AG09319 (cell line): ENCODE measurements around the gene SLC30A3.

Experiments
- DNase-seq: peaks from one replicate; pipeline ENCODE4 v3.0.0-alpha.2; 2010; ENCODE audit warnings: low read depth; ENCODE audit errors: extremely low read depth
- CTCF ChIP-seq: IDR thresholded peaks from 2 replicates; pipeline ENCODE4 v1.5.1; 2011; ENCODE audit warnings: low read depth, mild to moderate bottlenecking, inconsistent platforms, low read length, moderate library complexity

SLC30A3 gene

DNA sequence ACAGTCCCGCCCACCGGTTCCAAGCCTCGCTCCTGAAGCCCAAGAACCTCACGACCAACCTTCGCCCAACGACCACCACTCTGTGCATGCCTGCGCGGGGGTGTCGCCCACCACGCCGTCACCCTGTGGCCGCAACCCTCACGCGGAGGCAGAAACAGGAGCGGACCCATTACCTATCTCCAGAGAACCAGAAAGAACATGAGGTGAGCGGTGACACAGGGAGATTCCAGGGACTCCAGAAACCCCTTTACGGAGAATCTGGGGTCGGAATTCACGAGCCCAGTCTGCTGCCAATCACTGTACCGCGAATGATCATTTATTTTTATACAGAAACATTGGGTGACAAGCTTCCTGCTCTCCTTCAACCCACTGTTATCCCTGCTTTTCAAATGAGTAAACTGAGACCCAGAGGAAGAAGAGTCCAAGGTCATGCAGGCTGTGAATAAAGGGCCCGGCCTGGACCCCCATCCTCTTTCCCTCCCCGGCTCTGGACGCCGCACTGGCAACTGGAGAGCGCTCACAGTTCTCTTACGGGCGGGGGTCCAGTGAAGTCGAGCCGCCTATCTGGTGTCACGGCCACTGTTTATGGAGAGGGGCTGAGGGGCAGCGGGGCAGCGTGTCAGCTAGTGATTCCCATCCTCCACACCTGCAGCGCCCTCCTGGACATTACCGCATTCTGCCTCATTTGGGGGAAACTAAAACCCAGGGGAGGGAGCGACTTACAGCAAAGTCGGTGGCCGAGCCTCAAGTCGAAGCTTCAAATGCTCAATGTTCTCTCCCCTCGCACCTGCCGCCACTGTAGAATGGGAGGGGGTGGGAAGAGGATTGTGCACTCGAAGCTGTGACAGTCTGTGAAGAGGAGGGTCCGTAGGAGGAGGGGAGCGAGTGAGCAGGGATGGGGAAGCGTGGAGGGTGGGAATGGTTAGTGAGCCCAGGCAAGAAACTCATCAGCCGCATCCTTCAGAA, 723 bp upstream of the SLC30A3 start:
- no peak for TF ChIP-seq CTCF
- DNase-seq: no peak

GRCh38 chr2:27261926-27262298, 935 bp downstream of the SLC30A3 start:
- no peak for DNase-seq
- no peak for TF ChIP-seq CTCF

- no peak for DNase-seq
- TF ChIP-seq CTCF: no peak
These were observed 1.5 kb downstream of the SLC30A3 start for GRCh38 chr2:27261241-27261925.

DNA sequence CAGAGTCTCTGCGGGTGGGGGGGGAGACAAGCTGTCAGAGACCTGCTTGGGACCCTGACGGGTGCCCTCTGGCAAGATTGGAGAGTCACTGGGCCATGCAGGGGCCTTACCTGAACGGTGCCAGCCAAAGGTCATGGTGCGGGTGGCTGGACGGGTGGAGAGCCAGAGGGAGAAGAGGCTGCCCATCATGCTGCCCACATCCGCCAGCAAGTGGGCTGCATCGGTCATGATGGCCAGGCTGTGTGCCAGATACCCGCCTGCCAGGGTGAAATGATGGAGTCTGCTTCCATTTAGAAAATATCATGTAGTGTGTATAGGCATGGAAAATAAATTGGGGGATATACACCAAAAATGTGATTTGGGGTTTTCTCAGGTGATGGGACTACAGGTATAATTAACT, 4.8 kb downstream of the SLC30A3 start:
- TF ChIP-seq CTCF: no peak
- DNase-seq: no peak

- no peak for DNase-seq
- TF ChIP-seq CTCF: no peak
These were observed 5.9 kb downstream of the SLC30A3 start for GRCh38 chr2:27256855-27257454.

- TF ChIP-seq CTCF: no peak
- DNase-seq: no peak
These were observed 7.2 kb downstream of the SLC30A3 start for GRCh38 chr2:27255660-27256059.

DNA sequence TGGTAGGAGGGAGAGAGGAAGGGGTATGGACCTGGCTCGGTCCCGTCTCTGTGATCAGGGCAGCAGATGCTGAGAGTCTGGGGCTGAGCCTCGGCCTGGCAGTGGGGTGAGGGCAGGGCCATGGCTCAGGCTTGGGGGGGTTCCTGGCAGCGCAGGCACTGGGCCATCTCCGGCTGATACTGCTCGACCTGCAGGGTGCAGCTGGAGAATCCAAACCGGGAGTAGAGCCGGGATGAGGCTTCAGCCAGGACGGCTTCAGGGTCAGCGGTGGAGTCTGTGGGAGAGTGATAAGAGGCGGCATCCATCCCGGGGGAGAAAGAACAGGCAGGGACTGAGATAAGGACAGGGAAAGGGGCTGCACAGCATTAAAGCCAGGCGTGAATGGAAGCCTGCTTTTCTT, 7.7 kb downstream of the SLC30A3 start:
- no peak for DNase-seq
- TF ChIP-seq CTCF: no peak
